GM03348 (cell line): ENCODE data around the gene OR4D2.
"Not testable (repeated sequence)": the region's sequence is repeated elsewhere in the genome, so short reads cannot be mapped to it uniquely, and the experiment has no call there.

Experiments
- DNase-seq: peaks from one replicate; pipeline ENCODE4 v3.0.0; 2012; ENCODE audit warnings: low spot score

OR4D2 gene

GRCh38 chr17:58166682-58167081, at the start of gene OR4D2:
Gene OR4D2, plus strand, starts transcription at chr17:58166982. Its CDS starts 2,674 bp downstream, at chr17:58169656.
- no peak for DNase-seq

DNA sequence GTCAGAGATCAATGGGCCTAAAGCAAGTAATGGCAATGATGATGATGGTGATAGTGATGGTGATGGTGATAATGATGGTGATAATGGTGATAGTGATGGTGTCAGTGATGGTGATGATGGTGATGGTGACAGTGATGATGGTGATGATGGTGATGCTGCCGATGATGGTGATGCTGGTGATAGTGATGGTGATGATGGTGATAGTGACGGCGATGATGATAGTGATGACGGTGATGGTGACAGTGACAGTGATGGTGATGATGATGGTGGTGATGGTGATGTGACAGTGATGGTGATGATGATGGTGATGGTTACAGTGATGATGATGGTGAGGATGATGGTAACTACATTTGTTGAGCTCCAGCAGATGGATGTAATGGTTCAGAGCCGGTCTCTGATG, 49.4 kb upstream of the OR4D2 start:
- DNase-seq, result no peak

DNA sequence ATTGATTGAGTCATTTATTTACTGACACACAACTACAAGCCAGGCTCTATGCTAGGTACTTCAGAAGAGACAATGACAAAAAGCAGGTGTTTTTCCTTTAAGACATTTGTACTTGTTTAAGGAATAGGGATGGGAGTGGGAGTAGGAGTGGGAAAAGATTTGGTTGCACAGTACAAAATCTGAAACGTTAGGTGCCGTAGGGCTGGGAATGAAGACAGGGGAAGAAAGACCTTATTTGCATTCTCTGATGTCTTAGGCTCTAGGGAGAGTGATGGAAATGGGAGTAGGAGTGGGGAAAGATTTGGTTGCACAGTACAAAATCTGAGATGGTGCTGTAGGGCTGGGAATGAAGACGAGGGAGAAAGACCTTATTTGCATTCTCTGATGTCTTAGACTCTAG, 47.3 kb upstream of the OR4D2 start:
- no peak for DNase-seq

DNA sequence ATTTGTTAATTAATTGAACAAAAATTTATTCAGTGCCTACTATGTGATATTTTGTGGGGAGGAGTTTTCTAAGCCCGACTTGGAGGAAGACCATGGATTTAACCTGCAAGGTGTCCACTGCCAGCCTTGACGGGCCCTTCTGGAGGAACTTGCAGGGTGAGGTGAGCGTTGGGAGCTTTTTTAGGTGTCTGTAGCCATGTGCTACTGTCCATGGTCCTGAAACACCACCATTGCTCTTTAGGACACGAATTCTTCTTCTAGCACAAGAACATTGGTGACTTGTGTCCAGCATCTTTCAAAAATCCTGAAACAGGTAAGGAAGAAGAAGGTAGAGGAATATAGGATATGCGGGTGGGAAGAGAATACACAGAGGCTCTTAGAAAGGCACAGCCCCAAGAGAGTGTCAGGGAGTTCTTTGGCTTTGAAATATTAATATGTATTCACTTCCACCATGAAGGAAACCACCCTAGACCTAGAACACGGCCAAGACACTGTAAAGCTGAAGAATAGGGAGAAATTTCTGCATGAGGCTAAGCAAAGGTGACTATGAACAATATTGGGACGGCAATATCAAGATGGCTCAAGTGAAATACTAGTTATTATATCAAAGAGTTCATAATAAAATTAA, 46.5 kb upstream of the OR4D2 start:
- peak; percentile 56 for DNase-seq

DNA sequence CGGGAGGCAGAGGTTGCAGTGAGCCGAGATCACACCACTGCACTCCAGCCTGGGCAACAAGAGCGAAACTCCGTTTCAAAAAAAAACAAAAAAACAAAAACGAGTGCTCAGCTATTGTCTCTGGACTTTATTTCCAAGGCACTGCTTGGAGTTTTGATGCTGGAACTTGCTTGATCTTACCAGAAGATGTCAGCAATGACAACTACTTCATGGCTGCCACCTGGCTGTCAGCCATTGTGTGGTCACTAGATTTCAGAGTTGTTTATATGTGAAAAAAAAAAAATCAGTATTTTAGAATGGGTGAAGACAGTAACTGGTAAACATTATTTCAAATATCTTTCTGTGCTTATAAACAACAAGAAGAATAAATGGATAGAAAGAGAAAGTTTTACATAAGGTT, 44.9 kb upstream of the OR4D2 start:
- peak; percentile 17 for DNase-seq

- no peak for DNase-seq
Measured at GRCh38 chr17:58127846-58128245, 38.9 kb upstream of the OR4D2 start.

DNA sequence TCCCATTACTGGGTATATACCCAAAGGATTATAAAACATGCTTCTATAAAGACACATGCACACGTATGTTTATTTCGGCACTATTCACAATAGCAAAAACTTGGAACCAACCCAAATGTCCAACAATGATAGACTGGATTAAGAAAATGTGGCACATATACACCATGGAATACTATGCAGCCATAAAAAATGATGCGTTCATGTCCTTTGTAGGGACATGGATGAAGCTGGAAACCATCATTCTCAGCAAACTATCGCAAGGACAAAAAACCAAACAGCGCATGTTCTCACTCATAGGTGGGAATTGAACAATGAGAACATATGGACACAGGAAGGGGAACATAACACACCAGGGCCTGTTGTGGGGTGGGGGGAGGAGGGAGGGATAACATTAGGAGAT, 34.1 kb upstream of the OR4D2 start:
- not testable (repeated sequence) for DNase-seq

GRCh38 chr17:58136669-58137279, 30.0 kb upstream of the OR4D2 start:
- DNase-seq, result no peak

GRCh38 chr17:58141505-58141904, 25.3 kb upstream of the OR4D2 start:
- no peak for DNase-seq

- DNase-seq, result not testable (repeated sequence)
Measured at GRCh38 chr17:58143335-58143734, 23.4 kb upstream of the OR4D2 start.

- no peak for DNase-seq
Measured at GRCh38 chr17:58144801-58145200, 22.0 kb upstream of the OR4D2 start.

- no peak for DNase-seq
Measured at GRCh38 chr17:58147930-58148434, 18.8 kb upstream of the OR4D2 start, which contains the start of gene OR4D1. Gene OR4D1, plus strand, starts transcription at chr17:58148384. Its CDS starts 6,770 bp downstream, at chr17:58155154.

DNA sequence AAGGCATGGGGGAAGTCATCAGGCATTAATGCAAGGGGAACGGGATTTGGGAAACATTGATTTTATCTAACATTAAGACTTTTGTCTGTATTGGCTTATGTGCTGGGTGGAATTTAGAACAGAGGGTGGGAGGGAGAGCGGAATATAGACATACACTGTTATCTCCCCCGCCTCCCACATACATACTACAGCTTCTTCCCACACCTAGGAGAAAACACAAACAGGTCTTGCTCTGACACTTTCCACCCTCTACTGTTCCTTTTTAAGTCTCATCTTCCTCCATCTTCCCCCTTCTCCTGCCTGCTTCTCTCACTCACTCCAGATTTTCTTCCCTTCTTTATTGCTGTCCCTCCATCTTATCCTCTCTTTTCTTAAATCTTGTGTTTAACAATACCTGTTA, 18.2 kb upstream of the OR4D2 start:
- no peak for DNase-seq

- no peak for DNase-seq
Measured at GRCh38 chr17:58150394-58150793, 16.4 kb upstream of the OR4D2 start.

DNA sequence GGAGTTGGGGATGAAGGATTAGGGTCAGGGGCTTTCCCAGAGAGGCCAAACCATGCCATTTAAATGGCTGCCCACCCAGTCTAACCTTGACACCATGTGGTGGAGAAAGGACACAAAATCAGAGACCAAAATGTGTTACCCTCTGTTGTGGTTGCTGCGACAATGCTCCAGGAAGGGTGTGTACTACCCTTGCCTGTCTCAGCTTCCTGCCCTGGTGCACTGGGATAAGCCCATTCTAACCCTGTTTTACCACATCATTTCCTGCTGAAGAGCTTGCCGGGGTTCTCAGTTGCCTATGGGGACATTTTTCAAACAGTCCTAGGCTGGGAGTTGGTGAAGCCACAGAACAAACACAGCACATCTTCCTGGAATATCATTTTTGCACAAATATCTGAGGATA, 13.7 kb upstream of the OR4D2 start:
- DNase-seq, result no peak

DNA sequence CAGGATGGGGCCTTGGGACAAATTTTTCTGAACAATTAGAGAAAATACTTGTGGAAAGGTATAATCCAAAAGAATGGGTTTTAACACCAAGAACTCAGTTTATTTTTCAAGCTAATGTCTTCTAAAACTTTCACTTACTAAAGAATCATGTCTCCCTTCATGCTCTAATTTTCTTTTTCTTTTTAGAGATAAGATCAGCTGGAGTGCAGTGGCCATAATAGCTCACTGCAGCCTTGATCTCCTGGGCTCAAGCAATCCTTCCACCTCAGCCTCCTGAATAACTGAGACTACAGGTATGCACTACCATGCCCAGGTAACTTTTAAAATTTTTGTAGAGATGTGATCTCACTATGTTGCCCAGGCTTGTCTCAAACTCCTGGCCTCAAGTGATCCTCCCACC, 13.1 kb upstream of the OR4D2 start:
- no peak for DNase-seq

DNA sequence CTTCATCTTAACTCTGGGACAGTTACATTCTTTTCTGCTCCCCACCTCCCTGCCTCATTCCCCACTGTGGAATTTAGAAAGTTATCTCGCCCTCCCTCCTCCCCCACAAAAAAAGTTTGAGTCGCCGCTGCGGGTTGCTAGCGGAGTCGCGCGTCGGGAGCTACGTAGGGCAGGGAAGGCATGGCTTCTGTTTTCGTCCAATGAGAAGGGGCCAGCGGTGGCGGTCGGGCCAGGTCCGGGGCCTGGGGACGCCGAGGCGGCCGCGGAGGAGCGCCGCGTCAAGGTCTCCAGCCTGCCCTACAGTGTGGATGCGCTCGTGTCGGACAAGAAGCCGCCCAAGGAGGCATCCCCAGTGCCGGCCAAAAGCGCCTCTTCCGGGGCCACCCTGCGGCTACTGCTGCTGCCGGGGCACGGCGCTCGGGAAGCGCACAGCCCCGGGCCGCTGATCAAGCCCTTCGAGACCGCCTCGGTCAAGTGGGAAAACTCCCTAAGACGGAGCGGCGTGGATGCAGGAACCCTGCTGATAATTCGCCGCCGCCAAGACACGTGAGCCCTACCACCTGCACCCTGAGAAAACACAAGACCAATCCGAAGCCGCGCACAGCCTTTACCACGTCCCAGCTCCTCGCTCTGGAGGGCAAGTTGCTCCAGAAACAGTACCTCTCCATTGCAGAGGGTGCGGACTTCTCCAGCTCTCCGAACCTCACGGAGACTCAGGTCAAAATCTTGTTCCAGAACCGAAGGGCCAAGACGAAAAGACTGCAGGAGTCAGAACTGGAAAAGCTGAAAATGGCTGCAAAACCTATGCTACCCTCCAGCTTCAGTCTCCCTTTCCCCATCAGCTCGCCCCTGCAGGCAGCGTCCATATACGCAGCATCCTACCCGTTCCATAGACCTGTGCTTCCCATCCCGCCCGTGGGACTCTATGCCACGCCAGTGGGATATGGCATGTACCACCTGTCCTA, 9.7 kb upstream of the OR4D2 start:
- peak; percentile 20 for DNase-seq

GRCh38 chr17:58158181-58158580, 8.6 kb upstream of the OR4D2 start:
- DNase-seq, result no peak

DNA sequence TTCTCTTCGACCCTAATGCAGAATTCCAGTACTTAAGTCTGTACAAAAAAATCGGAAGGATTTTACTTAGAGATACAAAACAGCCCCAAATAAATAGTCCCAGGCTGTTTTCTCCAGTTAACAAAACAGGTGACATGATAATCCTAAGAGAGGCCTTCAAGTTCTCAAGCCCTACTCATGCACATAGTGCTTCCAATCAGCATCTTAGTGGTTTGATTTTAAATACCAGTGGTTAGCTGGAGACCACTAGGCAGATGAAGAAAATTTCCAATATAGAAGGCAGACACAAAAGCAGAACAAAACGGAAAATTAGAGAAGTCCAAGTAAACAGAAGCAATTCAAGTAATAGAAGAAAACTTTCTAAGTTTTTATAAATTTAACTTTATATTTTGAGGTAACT, 5.2 kb upstream of the OR4D2 start:
- DNase-seq, result no peak

DNA sequence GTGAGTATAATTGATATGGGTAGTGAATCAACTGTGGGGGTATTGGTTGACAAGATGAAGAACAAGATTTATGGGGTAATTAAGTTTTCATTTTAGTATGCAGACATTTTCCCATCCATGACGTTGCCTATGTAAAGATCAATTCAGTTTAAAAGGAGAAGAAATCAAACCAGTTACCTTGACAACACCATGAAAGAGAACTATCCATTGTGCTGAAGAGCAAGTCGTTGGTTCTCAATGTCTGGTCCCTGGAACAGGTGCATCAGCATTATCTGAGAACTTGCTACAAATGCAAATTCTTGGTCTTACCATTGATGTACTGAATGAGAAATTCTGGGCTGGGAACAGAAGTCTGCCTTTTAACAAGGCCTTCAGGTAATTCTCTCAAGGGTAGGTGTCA, 801 bp upstream of the OR4D2 start:
- DNase-seq, result no peak

DNA sequence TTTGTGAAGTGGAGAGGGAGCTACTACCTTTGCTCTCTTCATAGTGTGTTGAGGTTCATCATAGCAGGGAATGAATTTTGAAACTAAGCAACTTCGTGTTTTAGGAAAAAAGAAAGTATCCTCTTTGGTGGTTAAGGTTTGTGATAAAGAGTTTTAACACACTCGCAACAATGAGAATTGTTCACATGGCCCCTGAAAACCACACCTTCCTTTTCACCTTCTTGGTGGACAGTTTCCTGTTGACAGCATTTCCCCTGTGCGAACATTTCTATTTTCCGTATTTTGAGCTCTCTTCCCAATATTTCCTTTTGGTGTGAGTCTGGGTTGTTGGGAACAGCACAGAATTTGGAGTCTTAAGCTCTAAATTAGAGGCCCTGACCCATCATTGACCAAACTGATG, 3.8 kb downstream of the OR4D2 start:
- DNase-seq, result no peak

- DNase-seq, result no peak
Measured at GRCh38 chr17:58172369-58173071, 5.7 kb downstream of the OR4D2 start.
